H1 (cell line): ENCODE data around the gene DOCK6. TPM values are rescaled to one million over a fixed set of nuclear protein-coding genes. Genes with fewer than 3 reads are reported as not detected.

Experiments used
- TCF12 ChIP-seq: IDR thresholded peaks from 2 replicates; pipeline ENCODE4 v1.6.1; 2011; ENCODE audit warnings: low read depth, mild to moderate bottlenecking, low read length
- polyA plus RNA-seq, 7 experiments: library from polyadenylated mRNA; depleted of rRNA in 3 of 7; stranded (reverse) in 5 of 7; unstranded in 2 of 7; fragments of >200 nt in 5 of 7; fragments of 200-250 nt in 2 of 7; gene quantifications; 1 replicate in 5 of 7; 2 replicates in 1 of 7; 4 replicates in 1 of 7; pipeline versions ENCODE4 v1.2.1 to v1.2.3, GENCODE V29; 2011 to 2013; ENCODE audit warnings: missing spikeins in 2 of 7, mixed read lengths in 2 of 7
- total RNA-seq: library from RNA; stranded (reverse); fragmentation: NEBNext Ultra II Directional; extraction: Animal tissue kit (Norgen Biotek cat#: 25700); gene quantifications from 2 replicates; pipeline ENCODE4 v1.2.1, GENCODE V29; 2021

DOCK6 gene
- total and polyA plus RNA-seq, 2 of the 8 experiments (the other 6 are each of a cell fraction or from before 2014, with no cell fraction given), result 25.5 to 54.7 TPM

DNA sequence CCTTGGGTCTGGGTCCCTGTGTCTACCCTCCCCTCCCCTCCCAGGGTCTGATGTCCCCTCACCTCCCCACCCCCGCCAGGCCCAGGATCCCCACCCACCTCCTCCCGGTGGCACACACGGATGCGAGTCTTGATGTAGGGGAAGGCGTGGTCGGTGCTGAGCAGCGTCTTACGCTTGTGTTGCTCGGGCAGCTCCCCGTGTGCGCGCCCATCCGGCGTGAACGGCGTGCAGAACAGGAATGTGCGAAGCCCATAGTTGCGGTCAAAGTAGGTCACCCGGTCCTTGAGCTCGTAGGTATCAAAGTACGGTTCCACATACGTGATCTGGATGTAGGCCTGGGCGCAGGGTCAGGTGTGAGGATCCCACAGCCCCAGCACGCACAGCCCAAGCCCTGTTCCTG lies 60.5 kb downstream of the DOCK6 start (continued):
- no peak for TF ChIP-seq TCF12
